HEK293T (cell line): ENCODE results near the gene ZFP14.

Experiments used
- CTCF ChIA-PET: fragments of 350-600 bp; formaldehyde crosslinking; extraction: SDS; loops from one replicate; lab custom pipeline; 2021; ENCODE audit warnings: antibody characterized with exemption, inconsistent platforms; lab: Yijun Ruan, JAX
- POLR2A ChIA-PET: fragments of 350-600 bp; formaldehyde crosslinking; extraction: SDS; loops from one replicate; lab custom pipeline; 2020; ENCODE audit warnings: antibody characterized with exemption, inconsistent platforms; lab: Yijun Ruan, JAX
- DNase-seq: peaks from one replicate; pipeline ENCODE4 v3.0.0; 2012; ENCODE audit warnings: mixed read lengths; ENCODE audit errors: extremely low spot score
- ARNT ChIP-seq: fragments of 450-650 bp; IDR thresholded peaks from 2 replicates; pipeline ENCODE4 v1.6.1; 2017; ENCODE audit warnings: mild to moderate bottlenecking
- BHLHE40 ChIP-seq: fragments of 450-650 bp; IDR thresholded peaks from 2 replicates; pipeline ENCODE4 v1.6.1; 2016; ENCODE audit warnings: mild to moderate bottlenecking, moderate library complexity, borderline replicate concordance
- CTBP1 ChIP-seq: fragments of 450-650 bp; IDR thresholded peaks from 2 replicates; pipeline ENCODE4 v1.6.1; 2016; ENCODE audit warnings: borderline replicate concordance
- ELF4 ChIP-seq: fragments of 450-650 bp; IDR thresholded peaks from 2 replicates; pipeline ENCODE4 v1.6.1; 2017; ENCODE audit warnings: antibody characterized with exemption
- FOXA1 ChIP-seq: fragments of 450-650 bp; IDR thresholded peaks from 2 replicates; pipeline ENCODE4 v1.6.1; 2016; ENCODE audit warnings: mild to moderate bottlenecking
- FOXK2 ChIP-seq: fragments of 450-650 bp; IDR thresholded peaks from 2 replicates; pipeline ENCODE4 v1.6.1; 2016; ENCODE audit warnings: mild to moderate bottlenecking
- FOXM1 ChIP-seq: fragments of 450-650 bp; IDR thresholded peaks from 2 replicates; pipeline ENCODE4 v1.6.1; 2017; ENCODE audit warnings: mild to moderate bottlenecking, borderline replicate concordance
- HDGF ChIP-seq: fragments of 450-650 bp; IDR thresholded peaks from 2 replicates; pipeline ENCODE4 v1.6.1; 2017; ENCODE audit warnings: antibody characterized with exemption, borderline replicate concordance
- L3MBTL2 ChIP-seq: fragments of 450-650 bp; conservative IDR thresholded peaks from 2 replicates; pipeline ENCODE4 v1.6.1; 2016; ENCODE audit warnings: mild to moderate bottlenecking
- LEF1 ChIP-seq: fragments of 450-650 bp; IDR thresholded peaks from 2 replicates; pipeline ENCODE4 v1.6.1; 2017; ENCODE audit warnings: mild to moderate bottlenecking, borderline replicate concordance
- NFRKB ChIP-seq: fragments of 450-650 bp; IDR thresholded peaks from 2 replicates; pipeline ENCODE4 v1.6.1; 2016; ENCODE audit warnings: mild to moderate bottlenecking, moderate library complexity
- SP1 ChIP-seq: fragments of 450-650 bp; IDR thresholded peaks from 2 replicates; pipeline ENCODE4 v1.6.1; 2017
- SUZ12 ChIP-seq: fragments of 450-650 bp; IDR thresholded peaks from 2 replicates; pipeline ENCODE4 v1.6.1; 2016; ENCODE audit warnings: mild to moderate bottlenecking
- TARDBP ChIP-seq: fragments of 450-650 bp; IDR thresholded peaks from 2 replicates; pipeline ENCODE4 v1.6.1; 2016
- ZNF384 ChIP-seq: fragments of 450-650 bp; IDR thresholded peaks from 2 replicates; pipeline ENCODE4 v1.6.1; 2016
- TF ChIP-seq, protein P1 (sequence below): fragments of 450-650 bp; IDR thresholded peaks from 2 replicates; pipeline ENCODE4 v1.6.1; 2016

ZFP14 gene

DNA sequence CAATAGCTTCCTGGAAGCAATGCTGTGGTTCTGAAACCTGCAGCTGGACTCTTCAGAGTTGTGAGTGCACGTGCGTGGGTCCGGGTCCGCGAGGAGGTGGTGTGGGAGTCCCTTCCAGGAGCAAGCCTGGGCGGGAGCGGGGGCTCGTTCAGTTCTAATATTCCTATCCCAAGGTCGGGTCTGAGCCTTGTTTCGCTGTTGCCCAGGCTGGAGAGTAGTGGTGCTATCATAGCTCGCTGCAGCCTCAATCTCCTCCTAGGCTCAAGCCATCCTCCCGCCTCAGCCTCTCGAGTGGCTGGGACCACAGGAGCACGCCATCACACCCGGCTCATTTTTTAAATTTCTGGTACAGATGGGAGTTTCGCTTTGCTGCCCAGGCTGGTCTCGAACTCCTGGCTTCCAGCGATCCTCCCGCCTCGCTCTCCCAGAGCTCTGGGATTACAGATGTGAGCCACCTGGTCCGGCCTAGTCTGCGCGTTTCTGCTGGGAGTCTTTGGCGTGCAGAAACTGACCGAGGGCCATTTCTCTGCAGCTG, 38.8 kb upstream of the ZFP14 start:
- CTCF ChIA-PET, result no interaction called here
- TF ChIP-seq BHLHE40, result no peak
- TF ChIP-seq FOXA1, result no peak
- no peak for TF ChIP-seq CTBP1
- TF ChIP-seq ELF4, result no peak
- no peak for TF ChIP-seq ARNT
- TF ChIP-seq, protein P1, sequence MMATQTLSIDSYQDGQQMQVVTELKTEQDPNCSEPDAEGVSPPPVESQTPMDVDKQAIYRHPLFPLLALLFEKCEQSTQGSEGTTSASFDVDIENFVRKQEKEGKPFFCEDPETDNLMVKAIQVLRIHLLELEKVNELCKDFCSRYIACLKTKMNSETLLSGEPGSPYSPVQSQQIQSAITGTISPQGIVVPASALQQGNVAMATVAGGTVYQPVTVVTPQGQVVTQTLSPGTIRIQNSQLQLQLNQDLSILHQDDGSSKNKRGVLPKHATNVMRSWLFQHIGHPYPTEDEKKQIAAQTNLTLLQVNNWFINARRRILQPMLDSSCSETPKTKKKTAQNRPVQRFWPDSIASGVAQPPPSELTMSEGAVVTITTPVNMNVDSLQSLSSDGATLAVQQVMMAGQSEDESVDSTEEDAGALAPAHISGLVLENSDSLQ, result no peak
- TF ChIP-seq SUZ12, result no peak
- TF ChIP-seq SP1, result no peak
- TF ChIP-seq L3MBTL2, result no peak
- no peak for TF ChIP-seq HDGF
- TF ChIP-seq FOXK2, result no peak
- TF ChIP-seq TARDBP, result no peak
- POLR2A ChIA-PET, result interaction anchor here (1.0 to 1.3 kb wide), 3 partner anchors 39 to 187 kb away, joined by 3 to 4 read pairs (median 3); partner anchors contain the start of genes ZFP14, ZNF382 and ZNF566
- DNase-seq, result no peak

DNA sequence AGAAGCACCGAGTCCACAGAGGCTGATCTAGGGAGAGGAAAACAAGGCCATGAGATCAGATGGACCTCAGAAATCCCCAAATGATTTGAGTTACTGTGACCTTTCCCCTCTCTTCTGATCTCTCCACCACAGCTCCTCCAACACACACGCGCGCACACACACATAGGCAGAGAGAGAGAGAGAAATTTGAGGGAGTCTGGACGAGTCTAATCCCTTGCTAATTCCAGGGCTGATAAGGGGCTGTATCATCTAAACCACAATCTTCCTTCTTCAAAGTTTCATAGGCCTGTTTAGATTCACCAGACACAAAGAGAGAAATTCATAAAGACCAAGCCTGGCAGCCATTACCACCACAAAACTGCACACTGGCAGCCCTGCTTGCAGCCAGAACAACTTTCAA, 30.8 kb upstream of the ZFP14 start:
- TF ChIP-seq SP1 (no peak), TARDBP (no peak), ELF4 (no peak), FOXA1 (no peak), ARNT (no peak)
- TF ChIP-seq, protein P1, result no peak
- DNase-seq, result no peak
- POLR2A ChIA-PET, result no interaction called here
- CTCF ChIA-PET, result no interaction called here

DNA sequence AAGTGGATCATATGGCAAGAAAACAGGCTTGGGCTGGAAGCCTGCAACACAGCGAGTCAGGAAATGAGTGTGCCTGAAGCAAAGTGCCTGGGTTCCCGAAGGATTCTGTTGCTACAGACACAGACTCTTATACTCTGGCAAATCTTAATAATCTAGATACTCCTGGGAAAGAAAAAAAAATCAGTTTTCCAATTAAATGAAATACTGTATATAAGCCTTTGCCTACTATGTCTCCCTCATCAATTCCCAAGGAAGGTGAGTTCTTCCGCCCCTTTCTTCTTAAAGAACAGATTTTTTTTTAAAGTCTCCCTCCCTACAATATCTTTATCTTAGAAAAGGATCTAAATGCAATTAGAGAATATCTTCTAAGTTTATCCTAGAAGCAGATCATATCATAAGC, 29.1 kb upstream of the ZFP14 start:
- no peak for DNase-seq
- ChIA-PET POLR2A (no interaction called here), CTCF (no interaction called here)
- TF ChIP-seq ELF4 (no peak), L3MBTL2 (no peak), LEF1 (no peak), FOXA1 (no peak), FOXK2 (no peak), HDGF (no peak), TARDBP (no peak)

DNA sequence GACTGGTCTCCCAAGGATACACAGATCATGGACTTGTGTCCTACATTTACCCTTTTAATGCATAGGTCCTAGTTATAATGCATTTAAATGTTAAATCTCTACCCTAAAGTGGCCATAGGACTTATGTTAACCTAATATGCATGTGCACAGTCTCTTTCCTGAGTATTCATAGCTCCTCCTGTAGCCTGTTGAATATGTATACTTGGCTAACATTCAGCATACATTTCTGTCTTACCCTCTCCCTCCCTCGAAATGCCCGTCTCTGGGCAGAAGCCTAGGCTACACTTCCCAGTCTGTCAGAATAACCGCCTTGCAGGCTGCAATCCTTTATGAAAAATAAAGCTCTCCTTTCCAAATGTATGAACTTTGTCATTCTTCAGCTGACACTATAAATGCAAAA, 25.5 kb upstream of the ZFP14 start:
- no peak for DNase-seq
- CTCF ChIA-PET, result no interaction called here
- TF ChIP-seq TARDBP, result no peak
- no peak for TF ChIP-seq FOXM1
- TF ChIP-seq CTBP1, result no peak
- TF ChIP-seq, protein P1, result no peak
- no peak for TF ChIP-seq L3MBTL2
- TF ChIP-seq ZNF384, result no peak
- no peak for TF ChIP-seq SP1
- no peak for TF ChIP-seq ELF4
- TF ChIP-seq FOXA1, result no peak
- no peak for TF ChIP-seq SUZ12
- no peak for TF ChIP-seq ARNT
- no peak for TF ChIP-seq BHLHE40
- TF ChIP-seq LEF1, result no peak
- no peak for TF ChIP-seq HDGF
- no peak for TF ChIP-seq NFRKB
- TF ChIP-seq FOXK2, result no peak
- POLR2A ChIA-PET, result no interaction called here

DNA sequence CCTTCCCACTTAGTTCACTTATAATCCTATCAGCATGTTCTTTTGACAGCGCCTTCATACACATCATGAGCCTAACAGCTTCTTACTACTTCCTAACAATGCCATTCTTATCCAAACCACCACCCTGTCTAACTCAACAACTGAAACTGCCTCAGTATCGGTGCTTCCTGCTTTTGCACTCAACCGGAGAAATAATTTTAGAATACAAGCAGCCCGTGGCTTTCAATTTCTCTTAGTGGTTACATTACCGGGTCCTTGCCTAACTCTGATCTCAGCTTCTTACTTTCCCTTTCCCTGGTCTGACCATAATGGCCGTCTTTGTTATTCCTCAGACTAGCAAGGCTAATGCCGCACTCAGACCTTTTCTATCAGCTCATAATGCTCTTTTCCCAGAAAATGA, 22.5 kb upstream of the ZFP14 start:
- CTCF ChIA-PET, result no interaction called here

DNA sequence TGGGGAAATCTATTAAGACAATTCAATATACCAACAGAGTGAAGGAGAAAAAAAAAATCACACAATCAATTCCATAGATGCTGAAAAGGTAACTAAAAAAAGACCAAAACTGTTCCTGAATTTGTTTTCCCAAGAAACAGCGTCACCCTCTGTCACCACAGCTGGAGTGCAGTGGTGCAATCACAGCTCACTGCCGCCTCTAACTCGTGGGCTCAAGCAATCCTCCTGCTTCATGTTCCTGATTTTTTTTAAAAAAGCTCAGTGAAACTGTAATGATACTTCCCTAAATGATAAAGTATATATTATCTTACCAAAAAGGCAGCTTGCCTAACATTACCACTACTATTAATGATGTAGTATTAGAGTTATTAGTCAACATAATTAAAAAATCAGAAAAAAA, 19.6 kb upstream of the ZFP14 start:
- CTCF ChIA-PET, result no interaction called here
- POLR2A ChIA-PET, result no interaction called here
- TF ChIP-seq ELF4 (no peak), ZNF384 (no peak), ARNT (no peak), SUZ12 (no peak), CTBP1 (no peak), HDGF (no peak), FOXA1 (no peak), NFRKB (no peak), SP1 (no peak), BHLHE40 (no peak), TARDBP (no peak), L3MBTL2 (no peak), LEF1 (no peak), FOXK2 (no peak), FOXM1 (no peak)
- TF ChIP-seq, protein P1, result no peak
- DNase-seq, result no peak

More for the DNA sequence above, 22.5 kb upstream of the ZFP14 start:
- POLR2A ChIA-PET, result no interaction called here
- TF ChIP-seq ARNT (no peak), SP1 (no peak), BHLHE40 (no peak), L3MBTL2 (no peak), ELF4 (no peak), HDGF (no peak), ZNF384 (no peak), LEF1 (no peak)
- no peak for DNase-seq
